HEK293T (cell line): ENCODE data around the gene OTC.

Source experiments
- CTCF ChIA-PET: fragments of 350-600 bp; formaldehyde crosslinking; extraction: SDS; loops from one replicate; lab custom pipeline; 2021; ENCODE audit warnings: antibody characterized with exemption, inconsistent platforms; lab: Yijun Ruan, JAX
- POLR2A ChIA-PET: fragments of 350-600 bp; formaldehyde crosslinking; extraction: SDS; loops from one replicate; lab custom pipeline; 2020; ENCODE audit warnings: antibody characterized with exemption, inconsistent platforms; lab: Yijun Ruan, JAX
- DNase-seq: peaks from one replicate; pipeline ENCODE4 v3.0.0; 2012; ENCODE audit warnings: mixed read lengths; ENCODE audit errors: extremely low spot score
- ARNT ChIP-seq: fragments of 450-650 bp; IDR thresholded peaks from 2 replicates; pipeline ENCODE4 v1.6.1; 2017; ENCODE audit warnings: mild to moderate bottlenecking
- BHLHE40 ChIP-seq: fragments of 450-650 bp; IDR thresholded peaks from 2 replicates; pipeline ENCODE4 v1.6.1; 2016; ENCODE audit warnings: mild to moderate bottlenecking, moderate library complexity, borderline replicate concordance
- CTBP1 ChIP-seq: fragments of 450-650 bp; IDR thresholded peaks from 2 replicates; pipeline ENCODE4 v1.6.1; 2016; ENCODE audit warnings: borderline replicate concordance
- ELF4 ChIP-seq: fragments of 450-650 bp; IDR thresholded peaks from 2 replicates; pipeline ENCODE4 v1.6.1; 2017; ENCODE audit warnings: antibody characterized with exemption
- FOXA1 ChIP-seq: fragments of 450-650 bp; IDR thresholded peaks from 2 replicates; pipeline ENCODE4 v1.6.1; 2016; ENCODE audit warnings: mild to moderate bottlenecking
- FOXK2 ChIP-seq: fragments of 450-650 bp; IDR thresholded peaks from 2 replicates; pipeline ENCODE4 v1.6.1; 2016; ENCODE audit warnings: mild to moderate bottlenecking
- FOXM1 ChIP-seq: fragments of 450-650 bp; IDR thresholded peaks from 2 replicates; pipeline ENCODE4 v1.6.1; 2017; ENCODE audit warnings: mild to moderate bottlenecking, borderline replicate concordance
- HDGF ChIP-seq: fragments of 450-650 bp; IDR thresholded peaks from 2 replicates; pipeline ENCODE4 v1.6.1; 2017; ENCODE audit warnings: antibody characterized with exemption, borderline replicate concordance
- L3MBTL2 ChIP-seq: fragments of 450-650 bp; conservative IDR thresholded peaks from 2 replicates; pipeline ENCODE4 v1.6.1; 2016; ENCODE audit warnings: mild to moderate bottlenecking
- LEF1 ChIP-seq: fragments of 450-650 bp; IDR thresholded peaks from 2 replicates; pipeline ENCODE4 v1.6.1; 2017; ENCODE audit warnings: mild to moderate bottlenecking, borderline replicate concordance
- NFRKB ChIP-seq: fragments of 450-650 bp; IDR thresholded peaks from 2 replicates; pipeline ENCODE4 v1.6.1; 2016; ENCODE audit warnings: mild to moderate bottlenecking, moderate library complexity
- SP1 ChIP-seq: fragments of 450-650 bp; IDR thresholded peaks from 2 replicates; pipeline ENCODE4 v1.6.1; 2017
- SUZ12 ChIP-seq: fragments of 450-650 bp; IDR thresholded peaks from 2 replicates; pipeline ENCODE4 v1.6.1; 2016; ENCODE audit warnings: mild to moderate bottlenecking
- TARDBP ChIP-seq: fragments of 450-650 bp; IDR thresholded peaks from 2 replicates; pipeline ENCODE4 v1.6.1; 2016
- ZNF384 ChIP-seq: fragments of 450-650 bp; IDR thresholded peaks from 2 replicates; pipeline ENCODE4 v1.6.1; 2016
- TF ChIP-seq, protein P1 (sequence below): fragments of 450-650 bp; IDR thresholded peaks from 2 replicates; pipeline ENCODE4 v1.6.1; 2016

OTC gene

DNA sequence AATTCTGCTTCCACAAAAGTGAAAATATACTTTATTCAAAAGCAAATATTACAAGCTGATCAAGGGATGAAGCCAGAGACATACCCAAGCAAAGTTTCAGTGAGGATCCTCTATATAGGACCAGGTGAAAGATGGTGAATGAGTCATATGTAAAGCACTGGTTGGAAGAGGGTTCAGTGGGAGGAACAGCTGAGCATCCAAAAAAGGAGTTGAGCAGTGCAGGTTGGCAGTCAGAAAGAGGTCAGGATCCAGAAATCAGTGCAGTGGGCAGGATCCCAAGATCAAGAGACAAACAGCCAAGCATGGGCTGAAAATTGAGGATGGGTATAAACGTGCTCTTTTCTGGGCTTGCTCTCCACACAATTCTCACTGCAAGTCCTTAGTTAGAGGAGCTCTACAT is 30.3 kb downstream of the OTC start:
- CTCF ChIA-PET = no interaction called here
- TF ChIP-seq ARNT (no peak), HDGF (no peak)
- no peak for DNase-seq

DNA sequence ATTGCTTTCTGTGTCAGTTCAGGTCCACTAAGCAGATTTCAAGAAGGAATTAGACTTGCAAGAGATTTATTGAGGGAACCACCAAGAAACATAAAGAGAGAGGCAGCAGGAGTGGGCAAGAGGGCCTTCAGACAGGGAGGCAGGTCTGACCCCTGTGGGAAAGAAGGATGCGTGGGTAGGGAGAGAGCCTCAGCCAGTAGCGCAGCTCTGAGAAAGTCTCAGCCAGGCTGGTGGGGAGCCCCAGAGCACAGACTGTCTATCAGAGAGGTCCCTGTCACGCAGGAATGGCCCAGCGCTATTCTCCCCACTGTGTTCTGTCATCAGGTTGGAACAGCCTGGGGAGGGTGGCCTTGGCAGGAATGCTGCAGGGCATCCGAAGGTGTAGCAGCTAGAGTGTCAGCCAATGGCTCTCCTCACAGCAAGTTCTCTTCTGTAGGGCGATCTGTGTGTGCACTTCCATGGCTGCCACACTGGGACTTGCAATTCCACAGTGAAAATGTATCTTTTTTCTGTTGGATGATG is 48.0 kb downstream of the OTC start:
- ChIA-PET POLR2A (no interaction called here), CTCF (no interaction called here)
- no peak for DNase-seq
- no peak for TF ChIP-seq ARNT
- TF ChIP-seq SUZ12 = no peak
- no peak for TF ChIP-seq TARDBP
- TF ChIP-seq SP1 = no peak
- TF ChIP-seq L3MBTL2 = no peak
- no peak for TF ChIP-seq CTBP1
- no peak for TF ChIP-seq ELF4
- no peak for TF ChIP-seq FOXK2
- TF ChIP-seq LEF1 = no peak
- no peak for TF ChIP-seq HDGF
- no peak for TF ChIP-seq NFRKB
- TF ChIP-seq, protein P1, sequence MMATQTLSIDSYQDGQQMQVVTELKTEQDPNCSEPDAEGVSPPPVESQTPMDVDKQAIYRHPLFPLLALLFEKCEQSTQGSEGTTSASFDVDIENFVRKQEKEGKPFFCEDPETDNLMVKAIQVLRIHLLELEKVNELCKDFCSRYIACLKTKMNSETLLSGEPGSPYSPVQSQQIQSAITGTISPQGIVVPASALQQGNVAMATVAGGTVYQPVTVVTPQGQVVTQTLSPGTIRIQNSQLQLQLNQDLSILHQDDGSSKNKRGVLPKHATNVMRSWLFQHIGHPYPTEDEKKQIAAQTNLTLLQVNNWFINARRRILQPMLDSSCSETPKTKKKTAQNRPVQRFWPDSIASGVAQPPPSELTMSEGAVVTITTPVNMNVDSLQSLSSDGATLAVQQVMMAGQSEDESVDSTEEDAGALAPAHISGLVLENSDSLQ = no peak
- no peak for TF ChIP-seq FOXA1
- TF ChIP-seq FOXM1 = no peak
- TF ChIP-seq BHLHE40 = no peak
- TF ChIP-seq ZNF384 = no peak

More for the DNA sequence above, 30.3 kb downstream of the OTC start:
- POLR2A ChIA-PET = no interaction called here

DNA sequence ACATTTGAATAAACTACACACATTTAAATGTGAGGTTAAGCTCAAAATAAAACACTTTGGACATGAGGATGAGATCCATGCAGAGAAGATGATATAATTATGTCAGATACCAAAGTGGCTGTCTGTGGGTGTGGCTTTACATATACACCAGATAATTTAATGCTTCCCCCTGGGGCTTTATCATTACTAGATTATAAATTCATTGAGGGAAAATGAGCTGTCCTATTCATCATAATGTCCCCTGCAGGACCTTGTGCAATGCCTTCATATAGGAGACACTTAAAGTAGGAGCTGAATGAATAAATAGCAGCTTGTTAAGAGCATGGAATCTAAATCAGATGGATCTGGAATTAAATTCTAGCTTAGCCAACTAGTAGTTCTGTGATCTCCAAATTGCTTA is 49.7 kb downstream of the OTC start:
- ChIA-PET CTCF (no interaction called here), POLR2A (no interaction called here)
- no peak for DNase-seq
- no peak for TF ChIP-seq FOXK2

DNA sequence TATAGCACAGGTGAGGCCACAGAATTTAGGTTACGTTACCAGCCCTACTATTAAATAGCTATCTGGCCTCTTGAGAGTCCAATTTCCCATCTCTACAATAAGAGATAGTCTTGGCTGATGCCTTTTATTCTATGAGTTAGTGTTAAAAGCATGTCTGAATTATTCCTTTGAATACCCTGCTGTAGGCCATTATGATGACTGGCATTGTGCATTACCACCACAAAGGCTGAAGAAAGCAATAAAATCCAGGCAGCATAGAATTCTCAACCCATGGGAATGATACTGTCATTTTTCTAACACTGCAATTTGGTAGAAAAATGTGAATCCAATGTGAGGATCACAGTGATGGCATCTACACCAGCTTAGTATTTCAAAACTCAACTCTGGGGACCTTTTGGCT is 51.4 kb downstream of the OTC start:
- POLR2A ChIA-PET = no interaction called here
- no peak for TF ChIP-seq ELF4
- TF ChIP-seq FOXM1 = no peak
- no peak for TF ChIP-seq SP1
- no peak for TF ChIP-seq CTBP1
- TF ChIP-seq LEF1 = no peak
- no peak for TF ChIP-seq BHLHE40
- no peak for TF ChIP-seq L3MBTL2
- TF ChIP-seq FOXK2 = no peak
- TF ChIP-seq, protein P1 = no peak
- no peak for TF ChIP-seq FOXA1
- no peak for TF ChIP-seq NFRKB
- TF ChIP-seq TARDBP = no peak
- no peak for DNase-seq
- CTCF ChIA-PET = no interaction called here

DNA sequence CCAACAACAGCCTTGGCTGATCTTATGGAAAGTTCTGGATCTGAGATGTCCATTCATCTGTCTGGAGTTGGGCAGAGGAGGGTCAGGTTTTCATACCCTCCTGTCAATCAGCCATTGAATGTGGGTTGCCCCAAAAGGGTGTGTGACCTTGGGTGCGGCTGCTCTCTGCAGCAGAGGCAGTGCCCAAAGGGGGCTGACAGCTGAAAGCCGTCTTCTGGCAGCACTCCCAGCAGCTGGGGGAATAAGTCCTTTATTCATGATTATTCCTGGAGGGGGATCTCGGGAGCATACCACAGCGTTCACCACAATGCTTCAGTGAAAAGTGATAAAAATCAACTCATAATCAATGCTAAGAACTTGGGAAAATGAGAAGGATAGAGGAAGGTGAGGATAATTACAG is 54.7 kb downstream of the OTC start:
- no peak for DNase-seq
- ChIA-PET CTCF (no interaction called here), POLR2A (no interaction called here)
- TF ChIP-seq SP1 = no peak

DNA sequence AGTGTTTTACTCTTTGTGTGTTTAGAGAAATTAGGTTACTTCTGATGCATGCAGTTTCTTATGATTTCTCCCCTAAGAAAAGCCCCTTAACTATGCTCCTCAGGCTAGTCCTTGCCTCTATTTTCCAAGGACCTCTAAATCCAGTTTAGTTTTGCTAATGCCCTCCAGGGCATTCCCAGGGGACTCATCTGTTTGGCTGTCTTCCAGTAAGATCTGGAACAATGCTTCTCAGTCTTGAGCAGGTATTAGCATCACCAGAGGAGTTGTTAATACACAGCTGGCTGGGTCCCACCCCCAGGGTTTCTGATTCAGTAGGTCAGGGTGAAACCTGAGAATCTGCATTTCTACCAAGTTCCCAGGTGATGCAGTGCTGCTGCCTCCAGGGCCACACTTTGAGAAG is 56.9 kb downstream of the OTC start:
- TF ChIP-seq FOXM1 (no peak), ZNF384 (no peak), TARDBP (no peak), CTBP1 (no peak), SUZ12 (no peak), LEF1 (no peak), ARNT (no peak)
- TF ChIP-seq, protein P1 = no peak
- ChIA-PET CTCF (no interaction called here), POLR2A (no interaction called here)
- DNase-seq = no peak

DNA sequence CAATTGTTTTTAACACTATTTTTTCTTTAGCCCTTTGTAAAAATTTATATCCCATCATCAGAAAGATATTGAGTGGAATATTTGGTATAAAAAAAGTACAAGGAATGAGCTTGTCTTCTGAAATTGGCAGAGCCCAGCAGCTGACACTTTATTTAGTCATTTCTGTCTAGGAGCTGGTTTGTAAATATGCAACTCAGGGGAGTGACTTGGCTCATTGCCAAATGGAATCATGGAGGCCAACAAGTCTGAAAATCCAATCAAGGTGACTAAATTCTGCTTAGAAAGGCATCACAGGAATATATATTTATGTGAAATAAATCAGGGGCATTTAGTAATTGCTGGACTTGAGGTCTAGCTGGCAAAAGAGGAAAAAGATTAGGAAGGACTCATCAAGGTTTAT is 74.4 kb downstream of the OTC start:
- no peak for DNase-seq
- TF ChIP-seq FOXA1 = no peak
- no peak for TF ChIP-seq FOXM1
- no peak for TF ChIP-seq FOXK2
- no peak for TF ChIP-seq LEF1
- TF ChIP-seq, protein P1 = no peak
- ChIA-PET CTCF (interaction anchor here (0.7 kb wide), 1 partner anchor 501 kb away, joined by 3 read pairs; no protein-coding TSS in a partner anchor), POLR2A (no interaction called here)
